Fibroblast of skin of right quadriceps (primary cell): ENCODE results near the gene SLC22A7.

Experiments
- DNase-seq: peaks from one replicate; pipeline ENCODE4 v3.0.0-alpha.2; 2013

SLC22A7 gene

GRCh38 chr6:43284991-43285781 is 12.9 kb upstream of the SLC22A7 start:
- no peak for DNase-seq

- no peak for DNase-seq
Observed at GRCh38 chr6:43285832-43286231, 12.2 kb upstream of the SLC22A7 start.

GRCh38 chr6:43286456-43286979 is 11.5 kb upstream of the SLC22A7 start:
- DNase-seq = no peak

- DNase-seq = no peak
Observed at GRCh38 chr6:43286980-43287716, 10.9 kb upstream of the SLC22A7 start.

- DNase-seq = no peak
Observed at GRCh38 chr6:43287717-43288679, 10.1 kb upstream of the SLC22A7 start.

GRCh38 chr6:43290339-43290904 is 7.6 kb upstream of the SLC22A7 start:
- no peak for DNase-seq

GRCh38 chr6:43290905-43291355 is 7.1 kb upstream of the SLC22A7 start:
- DNase-seq = no peak

GRCh38 chr6:43291708-43292107 is 6.4 kb upstream of the SLC22A7 start:
- no peak for DNase-seq

GRCh38 chr6:43292341-43292740 is 5.7 kb upstream of the SLC22A7 start:
- no peak for DNase-seq

- no peak for DNase-seq
Observed at GRCh38 chr6:43292763-43293318, 5.2 kb upstream of the SLC22A7 start.

GRCh38 chr6:43293698-43294097 is 4.4 kb upstream of the SLC22A7 start:
- DNase-seq = no peak

GRCh38 chr6:43294536-43294935 is 3.5 kb upstream of the SLC22A7 start:
- no peak for DNase-seq

- no peak for DNase-seq
Observed at GRCh38 chr6:43295456-43295855, 2.6 kb upstream of the SLC22A7 start.

- no peak for DNase-seq
Observed at GRCh38 chr6:43296780-43297497, 1.1 kb upstream of the SLC22A7 start.

GRCh38 chr6:43298565-43299337 is 691 bp downstream of the SLC22A7 start:
- DNase-seq = no peak

GRCh38 chr6:43299338-43300293 is 1.6 kb downstream of the SLC22A7 start:
- DNase-seq = no peak

- no peak for DNase-seq
Observed at GRCh38 chr6:43301081-43301870, 3.2 kb downstream of the SLC22A7 start.

GRCh38 chr6:43302126-43302525 is 4.1 kb downstream of the SLC22A7 start:
- no peak for DNase-seq
